WTC11 (cell line): Measurements from ENCODE around the gene DNALI1.

Source experiments
- CBFB ChIP-seq: sonication (generic); formaldehyde crosslinking; IDR thresholded peaks from 2 replicates; pipeline ENCODE4 v1.8.1; 2022; ENCODE audit warnings: mild to moderate bottlenecking, low read depth, missing genetic modification reagents
- FOXJ3 ChIP-seq: sonication (generic); formaldehyde crosslinking; IDR thresholded peaks from 2 replicates; pipeline ENCODE4 v1.9.0; 2021; ENCODE audit warnings: missing genetic modification reagents, mild to moderate bottlenecking, borderline replicate concordance
- MYBL2 ChIP-seq: sonication (generic); formaldehyde crosslinking; IDR thresholded peaks from 2 replicates; pipeline ENCODE4 v1.8.1; 2023; ENCODE audit warnings: mild to moderate bottlenecking, moderate library complexity, missing genetic modification reagents
- RELA ChIP-seq: sonication (generic); formaldehyde crosslinking; IDR thresholded peaks from 2 replicates; pipeline ENCODE4 v1.8.1; 2022; ENCODE audit warnings: missing genetic modification reagents, mild to moderate bottlenecking, borderline replicate concordance
- TP53 ChIP-seq: sonication (generic); formaldehyde crosslinking; IDR thresholded peaks from 2 replicates; pipeline ENCODE4 v1.8.1; 2023; ENCODE audit warnings: mild to moderate bottlenecking, missing genetic modification reagents
- ZNF263 ChIP-seq: sonication (generic); formaldehyde crosslinking; IDR thresholded peaks from 2 replicates; pipeline ENCODE4 v1.8.1; 2022; ENCODE audit warnings: low read depth, mild to moderate bottlenecking, moderate library complexity, missing genetic modification reagents
- TF ChIP-seq, protein P1 (sequence below): fragments of 200-600 bp; IDR thresholded peaks from 2 replicates; pipeline ENCODE4 v1.8.0; 2022; ENCODE audit warnings: antibody characterized with exemption
- TF ChIP-seq, protein P2 (sequence below): fragments of 250-450 bp; sonication (Bioruptor Pico); IDR thresholded peaks from 2 replicates; pipeline ENCODE4 v1.9.0; 2021; ENCODE audit warnings: mild to moderate bottlenecking
- TF ChIP-seq, protein P3 (sequence below): sonication (generic); formaldehyde crosslinking; conservative IDR thresholded peaks from 2 replicates; pipeline ENCODE4 v1.8.1; 2022; ENCODE audit warnings: mild to moderate bottlenecking, missing genetic modification reagents
- TF ChIP-seq, protein P4 (sequence below): fragments of 250-450 bp; sonication (Bioruptor Pico); IDR thresholded peaks from 2 replicates; pipeline ENCODE4 v1.9.0; 2021; ENCODE audit warnings: moderate library complexity, mild to moderate bottlenecking, inconsistent platforms, borderline replicate concordance
- TF ChIP-seq, protein P5 (sequence below): sonication (generic); formaldehyde crosslinking; IDR thresholded peaks from 2 replicates; pipeline ENCODE4 v1.8.0; 2022; ENCODE audit warnings: mild to moderate bottlenecking, missing genetic modification reagents
- TF ChIP-seq, protein P6 (sequence below): sonication (generic); formaldehyde crosslinking; IDR thresholded peaks from 2 replicates; pipeline ENCODE4 v1.8.0; 2022; ENCODE audit warnings: mild to moderate bottlenecking, missing genetic modification reagents

DNA sequence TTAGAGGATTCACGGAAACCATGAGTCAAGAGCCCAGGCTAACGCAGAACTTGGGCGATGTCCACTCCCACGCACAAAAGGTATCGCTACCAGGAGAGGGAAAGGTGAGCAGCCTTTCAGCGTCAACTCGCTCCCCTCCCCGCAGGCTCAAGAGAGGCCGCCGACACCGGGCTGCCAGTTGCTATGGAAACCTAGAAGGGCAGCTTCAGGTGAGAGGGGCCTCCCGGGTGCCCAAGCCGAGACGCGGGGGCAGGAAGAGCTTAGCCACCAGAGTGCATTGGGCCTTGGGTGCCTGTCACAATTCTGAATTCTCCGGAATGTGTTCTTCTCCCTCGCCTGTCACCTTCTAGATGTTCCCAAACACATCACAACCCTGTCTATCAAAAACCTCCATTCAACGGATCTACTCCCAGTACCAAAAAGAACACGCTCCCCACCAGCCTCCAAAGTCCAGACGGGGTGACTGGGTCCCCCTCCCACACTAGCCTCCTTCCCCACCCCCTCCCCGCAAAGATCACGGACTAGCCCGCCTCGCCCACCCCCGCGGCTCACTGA lies 42.9 kb upstream of the DNALI1 start:
- TF ChIP-seq CBFB (CRISPR knock-in tag) (no peak), FOXJ3 (CRISPR knock-in tag) (no peak), MYBL2 (no peak), RELA (CRISPR knock-in tag) (no peak), TP53 (no peak), ZNF263 (CRISPR knock-in tag) (no peak)
- TF ChIP-seq, protein P1, sequence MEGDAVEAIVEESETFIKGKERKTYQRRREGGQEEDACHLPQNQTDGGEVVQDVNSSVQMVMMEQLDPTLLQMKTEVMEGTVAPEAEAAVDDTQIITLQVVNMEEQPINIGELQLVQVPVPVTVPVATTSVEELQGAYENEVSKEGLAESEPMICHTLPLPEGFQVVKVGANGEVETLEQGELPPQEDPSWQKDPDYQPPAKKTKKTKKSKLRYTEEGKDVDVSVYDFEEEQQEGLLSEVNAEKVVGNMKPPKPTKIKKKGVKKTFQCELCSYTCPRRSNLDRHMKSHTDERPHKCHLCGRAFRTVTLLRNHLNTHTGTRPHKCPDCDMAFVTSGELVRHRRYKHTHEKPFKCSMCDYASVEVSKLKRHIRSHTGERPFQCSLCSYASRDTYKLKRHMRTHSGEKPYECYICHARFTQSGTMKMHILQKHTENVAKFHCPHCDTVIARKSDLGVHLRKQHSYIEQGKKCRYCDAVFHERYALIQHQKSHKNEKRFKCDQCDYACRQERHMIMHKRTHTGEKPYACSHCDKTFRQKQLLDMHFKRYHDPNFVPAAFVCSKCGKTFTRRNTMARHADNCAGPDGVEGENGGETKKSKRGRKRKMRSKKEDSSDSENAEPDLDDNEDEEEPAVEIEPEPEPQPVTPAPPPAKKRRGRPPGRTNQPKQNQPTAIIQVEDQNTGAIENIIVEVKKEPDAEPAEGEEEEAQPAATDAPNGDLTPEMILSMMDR, result no peak
- TF ChIP-seq, protein P2, sequence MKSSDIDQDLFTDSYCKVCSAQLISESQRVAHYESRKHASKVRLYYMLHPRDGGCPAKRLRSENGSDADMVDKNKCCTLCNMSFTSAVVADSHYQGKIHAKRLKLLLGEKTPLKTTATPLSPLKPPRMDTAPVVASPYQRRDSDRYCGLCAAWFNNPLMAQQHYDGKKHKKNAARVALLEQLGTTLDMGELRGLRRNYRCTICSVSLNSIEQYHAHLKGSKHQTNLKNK (CRISPR knock-in tag), result no peak
- TF ChIP-seq, protein P3, sequence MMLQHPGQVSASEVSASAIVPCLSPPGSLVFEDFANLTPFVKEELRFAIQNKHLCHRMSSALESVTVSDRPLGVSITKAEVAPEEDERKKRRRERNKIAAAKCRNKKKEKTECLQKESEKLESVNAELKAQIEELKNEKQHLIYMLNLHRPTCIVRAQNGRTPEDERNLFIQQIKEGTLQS, result no peak
- TF ChIP-seq, protein P4, sequence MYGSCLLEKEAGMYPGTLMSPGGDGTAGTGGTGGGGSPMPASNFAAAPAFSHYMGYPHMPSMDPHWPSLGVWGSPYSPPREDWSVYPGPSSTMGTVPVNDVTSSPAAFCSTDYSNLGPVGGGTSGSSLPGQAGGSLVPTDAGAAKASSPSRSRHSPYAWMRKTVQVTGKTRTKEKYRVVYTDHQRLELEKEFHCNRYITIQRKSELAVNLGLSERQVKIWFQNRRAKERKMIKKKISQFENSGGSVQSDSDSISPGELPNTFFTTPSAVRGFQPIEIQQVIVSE, result no peak
- TF ChIP-seq, protein P5, sequence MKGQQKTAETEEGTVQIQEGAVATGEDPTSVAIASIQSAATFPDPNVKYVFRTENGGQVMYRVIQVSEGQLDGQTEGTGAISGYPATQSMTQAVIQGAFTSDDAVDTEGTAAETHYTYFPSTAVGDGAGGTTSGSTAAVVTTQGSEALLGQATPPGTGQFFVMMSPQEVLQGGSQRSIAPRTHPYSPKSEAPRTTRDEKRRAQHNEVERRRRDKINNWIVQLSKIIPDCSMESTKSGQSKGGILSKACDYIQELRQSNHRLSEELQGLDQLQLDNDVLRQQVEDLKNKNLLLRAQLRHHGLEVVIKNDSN, result no peak
- TF ChIP-seq, protein P6, sequence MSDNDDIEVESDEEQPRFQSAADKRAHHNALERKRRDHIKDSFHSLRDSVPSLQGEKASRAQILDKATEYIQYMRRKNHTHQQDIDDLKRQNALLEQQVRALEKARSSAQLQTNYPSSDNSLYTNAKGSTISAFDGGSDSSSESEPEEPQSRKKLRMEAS, result no peak
